Measurements from ENCODE around the gene ZER1. TPM values are rescaled to one million over a fixed set of nuclear protein-coding genes. Genes with fewer than 3 reads are reported as not detected.
A peak's percentile ranks its signal among the peaks of the same experiment; 100 is the strongest.

ZER1 gene
- total RNA-seq, 2 experiments from 2014 or later: 14.9 to 17.8 TPM

- H3K36me3 Mint-ChIP-seq (ENCODE audit: low read depth): no peaks in the 10 kb centered on the region
- no peak overlapping the region for H3K27ac Mint-ChIP-seq
- CTCF ChIA-PET: interaction anchor here (1.2 to 1.3 kb wide), 2 partner anchors 45 to 71 kb away, joined by 3 to 6 read pairs; partner anchors contain the start of genes ENDOG and PKN3
- DNase-seq: no peak
- TF ChIP-seq CTCF (IDR thresholded peaks at IDR 0.05): no peak
- POLR2A ChIA-PET: interaction anchor here (1.5 to 1.8 kb wide), 4 partner anchors 10 to 70 kb away, joined by 4 to 11 read pairs (median 6); partner anchors contain the start of gene TBC1D13
- peak overlapping the region; percentile 93 for H3K4me3 Mint-ChIP-seq
- H3K9me3 Mint-ChIP-seq: peaks cover 3% of the 10 kb centered on the region
- H3K4me1 Mint-ChIP-seq (ENCODE audit: low read depth): peaks cover 18% of the 10 kb centered on the region
- ATAC-seq: no peak
- no peaks in the 10 kb centered on the region for H3K27me3 Mint-ChIP-seq
- intact Hi-C loops (cut with micrococcal nuclease): no loop called here
Observed at GRCh38 chr9:128773049-128773448, 1.3 kb upstream of the ZER1 start.

GRCh38 chr9:128771094-128771721 lies 519 bp downstream of the ZER1 start:
- H3K27ac Mint-ChIP-seq: peak overlapping the region; percentile 93
- ATAC-seq (peak; percentile 32), DNase-seq (peak; percentile 29)
- ChIA-PET CTCF (interaction anchor here (0.9 to 1.2 kb wide), 4 partner anchors 47 to 332 kb away, joined by 3 to 5 read pairs (median 4); partner anchors contain the start of genes ENDOG and PKN3), POLR2A (interaction anchor here (0.6 to 1.8 kb wide), 8 partner anchors 9 to 811 kb away, joined by 3 to 5 read pairs (median 4); partner anchors contain the start of gene GLE1)
- H3K27me3 Mint-ChIP-seq: no peaks in the 10 kb centered on the region
- H3K4me3 Mint-ChIP-seq: peak overlapping the region; percentile 93
- intact Hi-C loops (cut with micrococcal nuclease): no loop called here
- H3K4me1 Mint-ChIP-seq (ENCODE audit: low read depth): peaks cover 18% of the 10 kb centered on the region
- no peaks in the 10 kb centered on the region for H3K36me3 Mint-ChIP-seq (ENCODE audit: low read depth)
- no peak for TF ChIP-seq CTCF (IDR thresholded peaks at IDR 0.05)
- peaks cover 2% of the 10 kb centered on the region for H3K9me3 Mint-ChIP-seq

- ATAC-seq (no peak), DNase-seq (no peak)
- Mint-ChIP-seq H3K27me3 (no peaks in the 10 kb centered on the region), H3K27ac (peak overlapping the region; percentile 93), H3K36me3 (ENCODE audit: low read depth) (no peaks in the 10 kb centered on the region), H3K4me3 (peak overlapping the region; percentile 93), H3K4me1 (ENCODE audit: low read depth) (peaks cover 18% of the 10 kb centered on the region), H3K9me3 (no peaks in the 10 kb centered on the region)
- intact Hi-C loops (cut with micrococcal nuclease): no loop called here
- TF ChIP-seq CTCF (IDR thresholded peaks at IDR 0.05): no peak
- POLR2A ChIA-PET: interaction anchor here (0.9 to 1.1 kb wide), 3 partner anchors 12 to 812 kb away, joined by 3 to 4 read pairs (median 3); partner anchors contain the start of gene GLE1
- CTCF ChIA-PET: interaction anchor here (0.9 to 1.1 kb wide), 3 partner anchors 48 to 118 kb away, joined by 3 to 5 read pairs (median 5); partner anchors contain the start of genes ENDOG and PKN3
Observed at GRCh38 chr9:128770286-128771030, 1.3 kb downstream of the ZER1 start.

- DNase-seq: no peak
- ChIA-PET CTCF (interaction anchor here (1.6 kb wide), 1 partner anchor 67 kb away, joined by 6 read pairs; the partner anchor contains the start of gene PKN3), POLR2A (interaction anchor here (1.4 kb wide), 1 partner anchor 24 kb away, joined by 5 read pairs; no protein-coding TSS in a partner anchor)
- no peaks in the 10 kb centered on the region for H3K27me3 Mint-ChIP-seq
- H3K36me3 Mint-ChIP-seq (ENCODE audit: low read depth): no peaks in the 10 kb centered on the region
- no peak for TF ChIP-seq CTCF (IDR thresholded peaks at IDR 0.05)
- H3K27ac Mint-ChIP-seq: no peak overlapping the region
- intact Hi-C loops (cut with micrococcal nuclease): no loop called here
- H3K4me1 Mint-ChIP-seq (ENCODE audit: low read depth): peaks cover 22% of the 10 kb centered on the region
- H3K4me3 Mint-ChIP-seq: no peak overlapping the region
- no peaks in the 10 kb centered on the region for H3K9me3 Mint-ChIP-seq
- ATAC-seq: no peak
Observed at GRCh38 chr9:128768606-128769005, 3.1 kb downstream of the ZER1 start.
